ENCODE data around the gene UBXN10. TPM values are rescaled to one million over a fixed set of nuclear protein-coding genes. Genes with fewer than 3 reads are reported as not detected.

Gene UBXN10
- total RNA-seq (2022; extraction: Qiagen RNA extraction; ENCODE audit: low read depth): not detected in 5 replicates

GRCh38 chr1:20185834-20186782, at the start of gene UBXN10, which contains the start of gene PLA2G2C:
Gene UBXN10, plus strand, starts transcription at chr1:20186096. Its CDS starts 4,466 bp downstream, at chr1:20190562.
Gene PLA2G2C, minus strand, starts transcription at chr1:20186518. Its CDS starts 9,155 bp downstream, at chr1:20177363.

GRCh38 chr1:20138961-20139550, 46.8 kb upstream of the UBXN10 start, which contains the start of gene PLA2G2F:
Gene PLA2G2F, plus strand, starts transcription at chr1:20139323. Its CDS starts 105 bp downstream, at chr1:20139428.

Other genes with a start within 250 kb of the UBXN10 start
- gene PLA2G2A, start 206.5 kb upstream of the UBXN10 start, total RNA-seq (2022; extraction: Qiagen RNA extraction; ENCODE audit: low read depth): not detected in 5 replicates
- not detected in 5 replicates for gene PLA2G5, start 115.9 kb upstream of the UBXN10 start, total RNA-seq (2022; extraction: Qiagen RNA extraction; ENCODE audit: low read depth)
- gene PLA2G2D, start 66.6 kb upstream of the UBXN10 start, total RNA-seq (2022; extraction: Qiagen RNA extraction; ENCODE audit: low read depth): 0.03 TPM in 1 of 5 replicates, not detected in the others
- gene PLA2G2F, start 46.8 kb upstream of the UBXN10 start, total RNA-seq (2022; extraction: Qiagen RNA extraction; ENCODE audit: low read depth): 0.01 TPM in 1 of 5 replicates, not detected in the others
- not detected in 5 replicates for gene PLA2G2C, start 422 bp downstream of the UBXN10 start, total RNA-seq (2022; extraction: Qiagen RNA extraction; ENCODE audit: low read depth)
- not detected in 5 replicates for gene VWA5B1, start 104.8 kb downstream of the UBXN10 start, total RNA-seq (2022; extraction: Qiagen RNA extraction; ENCODE audit: low read depth)

Measured in A549 treated with CpdA at 1 μM for 4 hours (cell line).